MM.1S (cell line): ENCODE results near the gene CAB39.

ENCODE experiments used
- DNase-seq: peaks from one replicate; pipeline ENCODE4 v3.0.0-alpha.2; 2015
- H2AFZ ChIP-seq: fragments of 300-600 bp; sonication (generic); 2 replicates; pipeline ENCODE4 v1.6.0; 2016; ENCODE audit warnings: antibody characterized with exemption, low read length
- H3F3A ChIP-seq: fragments of 300-600 bp; sonication (generic); 2 replicates; pipeline ENCODE4 v1.6.1; 2016; ENCODE audit warnings: mild to moderate bottlenecking, antibody characterized with exemption, low read length, moderate library complexity, mixed read lengths; ENCODE audit not compliant: insufficient read depth
- H3K27ac ChIP-seq: fragments of 300-600 bp; sonication (generic); 2 replicates; pipeline ENCODE4 v1.5.1; 2016; ENCODE audit warnings: mild to moderate bottlenecking, low read length
- H3K27me3 ChIP-seq: fragments of 300-600 bp; sonication (generic); replicated peaks from 2 replicates; pipeline ENCODE4 v1.6.0; 2016; ENCODE audit warnings: low read length; ENCODE audit not compliant: insufficient read depth
- H3K36me3 ChIP-seq: fragments of 300-600 bp; sonication (generic); replicated peaks from 2 replicates; pipeline ENCODE4 v1.6.1; 2016; ENCODE audit warnings: mild to moderate bottlenecking, low read length, mixed read lengths; ENCODE audit not compliant: insufficient read depth
- H3K4me1 ChIP-seq: fragments of 300-600 bp; sonication (generic); 2 replicates; pipeline ENCODE4 v1.6.1; 2016; ENCODE audit warnings: low read length, mixed read lengths
- H3K4me2 ChIP-seq: fragments of 300-600 bp; sonication (generic); 2 replicates; pipeline ENCODE4 v1.6.0; 2016; ENCODE audit warnings: low read depth, low read length
- H3K4me3 ChIP-seq: fragments of 300-600 bp; sonication (generic); 2 replicates; pipeline ENCODE4 v1.5.1; 2016; ENCODE audit warnings: low read length, mixed read lengths
- H3K79me2 ChIP-seq: fragments of 300-600 bp; sonication (generic); 2 replicates; pipeline ENCODE4 v1.6.1; 2016; ENCODE audit warnings: mixed run types, low read length, mixed read lengths
- H3K9ac ChIP-seq: fragments of 300-600 bp; sonication (generic); 2 replicates; pipeline ENCODE4 v1.6.1; 2016; ENCODE audit warnings: low read length, mixed read lengths
- H3K9me2 ChIP-seq: fragments of 300-600 bp; sonication (generic); replicated peaks from 2 replicates; pipeline ENCODE4 v1.6.1; 2016; ENCODE audit warnings: mild to moderate bottlenecking, low read length, mixed read lengths; ENCODE audit not compliant: insufficient read depth
- H3K9me3 ChIP-seq: fragments of 300-600 bp; sonication (generic); replicated peaks from 2 replicates; pipeline ENCODE4 v1.6.1; 2016; ENCODE audit warnings: mild to moderate bottlenecking, low read length, mixed read lengths; ENCODE audit not compliant: insufficient read depth
- H4K20me1 ChIP-seq: fragments of 300-600 bp; sonication (generic); 2 replicates; pipeline ENCODE4 v1.6.1; 2016; ENCODE audit warnings: mild to moderate bottlenecking, low read length, moderate library complexity, mixed read lengths; ENCODE audit not compliant: insufficient read depth
- EZH2 ChIP-seq: fragments of 300-600 bp; sonication (generic); optimal IDR thresholded peaks from 2 replicates; pipeline ENCODE3; 2017; ENCODE audit warnings: low read depth, mild to moderate bottlenecking, antibody characterized with exemption, low read length, mixed read lengths
- EZH2phosphoT487 ChIP-seq: fragments of 300-600 bp; sonication (generic); IDR thresholded peaks from 2 replicates; pipeline ENCODE4 v1.6.1; 2018; ENCODE audit warnings: antibody characterized with exemption, low read length
- TF ChIP-seq, protein P1 (sequence below): fragments of 300-600 bp; sonication (generic); IDR thresholded peaks from 2 replicates; pipeline ENCODE4 v1.5.1; 2016; ENCODE audit warnings: antibody characterized with exemption, low read length, mixed read lengths

The CAB39 gene

GRCh38 chr2:230734247-230735175, 21.9 kb downstream of the CAB39 start:
- Histone ChIP-seq H3K4me3 (no peak overlapping the region), H3K9ac (no peak overlapping the region), H3K4me1 (no peaks in the 10 kb centered on the region), H3K4me2 (no peak overlapping the region), H3K9me2 (no peaks in the 10 kb centered on the region), H3F3A (no peaks in the 10 kb centered on the region), H4K20me1 (0 out of 2 replicates have a peak, but pooled peaks cover 5% of the 10 kb centered on the region), H3K36me3 (no peaks in the 10 kb centered on the region), H3K79me2 (peaks cover 98% of the 10 kb centered on the region), H3K27ac (no peak overlapping the region), H3K9me3 (no peaks in the 10 kb centered on the region), H3K27me3 (no peaks in the 10 kb centered on the region), H2AFZ (no peak overlapping the region)
- TF ChIP-seq EZH2phosphoT487 (no peak), EZH2 (no peak)
- TF ChIP-seq, protein P1, sequence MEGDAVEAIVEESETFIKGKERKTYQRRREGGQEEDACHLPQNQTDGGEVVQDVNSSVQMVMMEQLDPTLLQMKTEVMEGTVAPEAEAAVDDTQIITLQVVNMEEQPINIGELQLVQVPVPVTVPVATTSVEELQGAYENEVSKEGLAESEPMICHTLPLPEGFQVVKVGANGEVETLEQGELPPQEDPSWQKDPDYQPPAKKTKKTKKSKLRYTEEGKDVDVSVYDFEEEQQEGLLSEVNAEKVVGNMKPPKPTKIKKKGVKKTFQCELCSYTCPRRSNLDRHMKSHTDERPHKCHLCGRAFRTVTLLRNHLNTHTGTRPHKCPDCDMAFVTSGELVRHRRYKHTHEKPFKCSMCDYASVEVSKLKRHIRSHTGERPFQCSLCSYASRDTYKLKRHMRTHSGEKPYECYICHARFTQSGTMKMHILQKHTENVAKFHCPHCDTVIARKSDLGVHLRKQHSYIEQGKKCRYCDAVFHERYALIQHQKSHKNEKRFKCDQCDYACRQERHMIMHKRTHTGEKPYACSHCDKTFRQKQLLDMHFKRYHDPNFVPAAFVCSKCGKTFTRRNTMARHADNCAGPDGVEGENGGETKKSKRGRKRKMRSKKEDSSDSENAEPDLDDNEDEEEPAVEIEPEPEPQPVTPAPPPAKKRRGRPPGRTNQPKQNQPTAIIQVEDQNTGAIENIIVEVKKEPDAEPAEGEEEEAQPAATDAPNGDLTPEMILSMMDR, result no peak
- DNase-seq, result no peak

DNA sequence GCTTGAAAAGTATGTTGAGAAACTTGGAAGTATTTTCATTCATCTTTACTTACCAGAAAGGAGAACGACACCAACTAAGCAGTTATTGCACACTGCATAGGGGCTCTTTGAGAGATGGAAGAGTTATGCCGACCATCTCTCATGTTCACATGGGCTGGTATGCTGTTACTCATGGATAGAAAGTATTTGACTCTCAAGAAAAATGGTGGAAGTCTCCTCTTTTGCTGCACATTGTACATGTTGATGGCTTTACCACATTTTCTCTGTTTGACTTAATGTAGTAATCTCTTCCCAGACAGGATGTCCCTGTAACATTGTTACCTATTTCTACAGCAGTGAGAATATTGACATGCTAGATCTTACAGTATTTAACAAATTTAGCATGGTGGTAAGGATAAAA, 23.2 kb downstream of the CAB39 start:
- Histone ChIP-seq H3K9ac (no peak overlapping the region), H3K4me1 (no peaks in the 10 kb centered on the region), H3K36me3 (no peaks in the 10 kb centered on the region), H2AFZ (no peak overlapping the region), H3K4me2 (no peak overlapping the region), H3K9me2 (no peaks in the 10 kb centered on the region), H3K79me2 (peaks cover 99% of the 10 kb centered on the region), H3K27me3 (no peaks in the 10 kb centered on the region), H3K4me3 (no peak overlapping the region), H3F3A (no peaks in the 10 kb centered on the region), H3K9me3 (no peaks in the 10 kb centered on the region), H3K27ac (no peak overlapping the region), H4K20me1 (0 out of 2 replicates have a peak, but pooled peaks cover 5% of the 10 kb centered on the region)
- DNase-seq, result no peak
- TF ChIP-seq EZH2phosphoT487 (no peak), EZH2 (no peak)
- TF ChIP-seq, protein P1, result no peak

DNA sequence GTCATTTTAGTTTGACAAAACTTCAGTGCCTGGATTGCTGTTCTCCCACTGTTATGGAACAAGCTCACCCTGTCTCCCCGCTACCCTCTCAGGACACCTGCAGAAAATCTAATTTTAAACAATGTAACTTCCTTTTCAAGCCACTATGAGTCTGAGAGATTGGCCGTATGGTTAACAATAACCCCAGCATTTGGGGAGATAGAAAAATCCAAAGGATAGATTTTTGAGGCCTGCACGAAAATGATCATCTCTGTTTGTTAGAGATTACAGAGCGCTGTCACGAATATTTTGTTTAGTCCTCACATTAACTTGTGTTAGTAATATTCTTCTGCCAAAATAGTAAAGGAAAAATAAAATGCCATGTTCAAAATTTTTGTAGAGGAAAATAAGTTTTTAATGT, 24.7 kb downstream of the CAB39 start:
- no peak overlapping the region for H3K9ac ChIP-seq
- H2AFZ ChIP-seq, result no peak overlapping the region
- H3F3A ChIP-seq, result no peaks in the 10 kb centered on the region
- no peaks in the 10 kb centered on the region for H3K9me2 ChIP-seq
- H3K4me1 ChIP-seq, result no peaks in the 10 kb centered on the region
- H3K9me3 ChIP-seq, result no peaks in the 10 kb centered on the region
- no peak overlapping the region for H3K4me3 ChIP-seq
- TF ChIP-seq, protein P1, result no peak
- TF ChIP-seq EZH2 (no peak), EZH2phosphoT487 (no peak)
- H3K27me3 ChIP-seq, result no peaks in the 10 kb centered on the region
- H3K36me3 ChIP-seq, result no peaks in the 10 kb centered on the region
- no peak for DNase-seq
- no peak overlapping the region for H3K4me2 ChIP-seq
- H3K27ac ChIP-seq, result no peak overlapping the region
- no peaks in the 10 kb centered on the region for H4K20me1 ChIP-seq
- H3K79me2 ChIP-seq, result peaks cover 94% of the 10 kb centered on the region
